SK-N-SH treated with all-trans-retinoic acid at 6 μM for 48 hours (cell line): ENCODE data around the gene CFAP91.

Source experiments
- ATAC-seq: fragments of 200-7000 bp; cut with Tn5 transposase; 3 replicates; pipeline ENCODE4 v1.9.1; 2020; ENCODE audit warnings: mild to moderate bottlenecking, moderate library complexity
- ARNTL ChIP-seq: fragments of 450-650 bp; formaldehyde crosslinking; IDR thresholded peaks from 2 replicates; pipeline ENCODE4 v1.5.0; 2020; ENCODE audit warnings: low read depth, mild to moderate bottlenecking, moderate library complexity, borderline replicate concordance
- CSDC2 ChIP-seq: fragments of 250-450 bp; sonication (Bioruptor Pico); IDR thresholded peaks from 2 replicates; pipeline ENCODE4 v1.5.0; 2020; ENCODE audit warnings: mild to moderate bottlenecking, moderate library complexity
- CSRNP3 ChIP-seq: fragments of 250-450 bp; sonication (Bioruptor Pico); IDR thresholded peaks from 2 replicates; pipeline ENCODE4 v1.5.1; 2021; ENCODE audit warnings: mild to moderate bottlenecking, moderate library complexity
- ESRRG ChIP-seq: fragments of 250-450 bp; sonication (Bioruptor Pico); IDR thresholded peaks from 2 replicates; pipeline ENCODE4 v1.6.1; 2021; ENCODE audit warnings: mild to moderate bottlenecking
- GLIS3 ChIP-seq: fragments of 250-450 bp; sonication (Bioruptor Pico); IDR thresholded peaks from 2 replicates; pipeline ENCODE4 v1.5.0; 2020; ENCODE audit warnings: mild to moderate bottlenecking, moderate library complexity
- ISL1 ChIP-seq: fragments of 250-450 bp; sonication (Bioruptor Pico); IDR thresholded peaks from 2 replicates; pipeline ENCODE4 v2.1.2; 2022; ENCODE audit warnings: mild to moderate bottlenecking, moderate library complexity
- OSR1 ChIP-seq: fragments of 250-450 bp; sonication (Bioruptor Pico); IDR thresholded peaks from 2 replicates; pipeline ENCODE4 v1.8.0; 2022; ENCODE audit warnings: moderate library complexity, mild to moderate bottlenecking, inconsistent platforms
- PPARA ChIP-seq: fragments of 250-450 bp; sonication (Bioruptor Pico); IDR thresholded peaks from 2 replicates; pipeline ENCODE4 v1.5.0; 2020; ENCODE audit warnings: mild to moderate bottlenecking, borderline replicate concordance
- RARB ChIP-seq: fragments of 250-450 bp; sonication (Bioruptor Pico); IDR thresholded peaks from 2 replicates; pipeline ENCODE4 v1.8.0; 2021; ENCODE audit warnings: mild to moderate bottlenecking, moderate library complexity
- SNAI2 ChIP-seq: fragments of 250-450 bp; sonication (Bioruptor Pico); IDR thresholded peaks from 2 replicates; pipeline ENCODE4 v1.5.0; 2020; ENCODE audit warnings: mild to moderate bottlenecking, moderate library complexity
- TCF4 ChIP-seq: fragments of 250-450 bp; sonication (Bioruptor Pico); IDR thresholded peaks from 2 replicates; pipeline ENCODE4 v1.8.0; 2021; ENCODE audit warnings: mild to moderate bottlenecking, moderate library complexity, borderline replicate concordance
- TOX ChIP-seq: fragments of 250-450 bp; sonication (Bioruptor Pico); IDR thresholded peaks from 2 replicates; pipeline ENCODE4 v1.8.0; 2021; ENCODE audit warnings: mild to moderate bottlenecking, moderate library complexity, borderline replicate concordance
- ZFP30 ChIP-seq: fragments of 450-650 bp; formaldehyde crosslinking; IDR thresholded peaks from 2 replicates; pipeline ENCODE4 v1.5.0; 2022; ENCODE audit warnings: mild to moderate bottlenecking, moderate library complexity
- ZNF565 ChIP-seq: fragments of 450-650 bp; formaldehyde crosslinking; conservative IDR thresholded peaks from 2 replicates; pipeline ENCODE4 v1.5.0; 2020; ENCODE audit warnings: low read depth, mild to moderate bottlenecking, moderate library complexity
- ZNF8 ChIP-seq: fragments of 450-650 bp; formaldehyde crosslinking; IDR thresholded peaks from 2 replicates; pipeline ENCODE4 v1.5.0; 2020; ENCODE audit warnings: mild to moderate bottlenecking, moderate library complexity
- TF ChIP-seq, protein P1 (sequence below): fragments of 250-450 bp; sonication (Bioruptor Pico); IDR thresholded peaks from 2 replicates; pipeline ENCODE4 v1.5.0; 2020; ENCODE audit warnings: mild to moderate bottlenecking, moderate library complexity
- TF ChIP-seq, protein P2 (sequence below): fragments of 250-450 bp; sonication (Bioruptor Pico); IDR thresholded peaks from 2 replicates; pipeline ENCODE4 v1.8.0; 2021; ENCODE audit warnings: low read depth, mild to moderate bottlenecking, moderate library complexity, borderline replicate concordance
- TF ChIP-seq, protein P3 (sequence below): fragments of 250-450 bp; sonication (Bioruptor Pico); IDR thresholded peaks from 2 replicates; pipeline ENCODE4 v1.5.1; 2020; ENCODE audit warnings: low read depth, mild to moderate bottlenecking, moderate library complexity
- TF ChIP-seq, protein P4 (sequence below): fragments of 250-450 bp; sonication (Bioruptor Pico); IDR thresholded peaks from 2 replicates; pipeline ENCODE4 v1.8.0; 2020; ENCODE audit warnings: mild to moderate bottlenecking, moderate library complexity, borderline replicate concordance

CFAP91 gene

DNA sequence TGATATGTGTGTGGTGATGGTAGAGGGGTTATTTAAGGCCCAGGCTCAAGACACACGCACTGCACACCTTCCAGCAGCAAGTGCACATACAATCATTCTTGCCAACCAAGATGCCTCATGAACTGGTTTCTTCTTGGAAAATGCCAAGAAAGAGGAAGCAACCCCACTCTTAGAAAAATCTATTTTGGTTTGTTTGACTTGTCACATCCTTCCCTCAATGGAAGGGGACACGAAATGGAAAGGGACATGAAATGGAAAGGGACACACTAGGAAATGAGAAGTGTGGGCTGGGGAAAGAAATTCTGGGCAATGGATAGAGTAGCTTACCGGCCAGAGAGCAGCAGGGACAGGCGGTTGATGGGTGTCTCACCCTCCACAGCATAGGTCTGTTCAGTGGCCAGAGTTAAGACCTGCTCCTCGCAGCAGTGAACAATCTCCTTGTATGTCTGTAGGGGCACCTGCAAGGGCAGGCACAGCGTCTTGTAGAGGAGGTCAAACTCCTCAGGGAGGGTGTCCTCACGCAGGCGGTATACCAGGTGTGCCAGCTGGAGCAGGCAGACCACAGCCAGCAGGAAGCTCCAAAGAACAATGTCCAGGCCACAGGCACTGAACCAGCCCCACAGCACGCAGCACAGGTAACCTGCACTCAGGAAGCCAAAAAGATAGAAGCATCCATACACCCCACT, 43.1 kb upstream of the CFAP91 start (continued):
- TF ChIP-seq, protein P1, sequence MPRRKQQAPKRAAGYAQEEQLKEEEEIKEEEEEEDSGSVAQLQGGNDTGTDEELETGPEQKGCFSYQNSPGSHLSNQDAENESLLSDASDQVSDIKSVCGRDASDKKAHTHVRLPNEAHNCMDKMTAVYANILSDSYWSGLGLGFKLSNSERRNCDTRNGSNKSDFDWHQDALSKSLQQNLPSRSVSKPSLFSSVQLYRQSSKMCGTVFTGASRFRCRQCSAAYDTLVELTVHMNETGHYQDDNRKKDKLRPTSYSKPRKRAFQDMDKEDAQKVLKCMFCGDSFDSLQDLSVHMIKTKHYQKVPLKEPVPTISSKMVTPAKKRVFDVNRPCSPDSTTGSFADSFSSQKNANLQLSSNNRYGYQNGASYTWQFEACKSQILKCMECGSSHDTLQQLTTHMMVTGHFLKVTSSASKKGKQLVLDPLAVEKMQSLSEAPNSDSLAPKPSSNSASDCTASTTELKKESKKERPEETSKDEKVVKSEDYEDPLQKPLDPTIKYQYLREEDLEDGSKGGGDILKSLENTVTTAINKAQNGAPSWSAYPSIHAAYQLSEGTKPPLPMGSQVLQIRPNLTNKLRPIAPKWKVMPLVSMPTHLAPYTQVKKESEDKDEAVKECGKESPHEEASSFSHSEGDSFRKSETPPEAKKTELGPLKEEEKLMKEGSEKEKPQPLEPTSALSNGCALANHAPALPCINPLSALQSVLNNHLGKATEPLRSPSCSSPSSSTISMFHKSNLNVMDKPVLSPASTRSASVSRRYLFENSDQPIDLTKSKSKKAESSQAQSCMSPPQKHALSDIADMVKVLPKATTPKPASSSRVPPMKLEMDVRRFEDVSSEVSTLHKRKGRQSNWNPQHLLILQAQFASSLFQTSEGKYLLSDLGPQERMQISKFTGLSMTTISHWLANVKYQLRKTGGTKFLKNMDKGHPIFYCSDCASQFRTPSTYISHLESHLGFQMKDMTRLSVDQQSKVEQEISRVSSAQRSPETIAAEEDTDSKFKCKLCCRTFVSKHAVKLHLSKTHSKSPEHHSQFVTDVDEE (CRISPR knock-in tag): no peak
- TF ChIP-seq CSRNP3 (CRISPR knock-in tag): no peak
- TF ChIP-seq ESRRG (CRISPR knock-in tag): no peak; the same call in 1 of the 2 replicates

GRCh38 chr3:119660474-119661440, 42.1 kb upstream of the CFAP91 start, which contains the start of gene POPDC2:
Gene POPDC2, minus strand, starts transcription at chr3:119660589. Its CDS starts 166 bp downstream, at chr3:119660423.
- no peak for TF ChIP-seq ARNTL (CRISPR knock-in tag)
- peak; percentile 72; the same call in 1 of the 2 replicates for TF ChIP-seq SNAI2 (CRISPR knock-in tag)
- TF ChIP-seq, protein P1 (CRISPR knock-in tag): peak; percentile 95
- peak; percentile 99 for TF ChIP-seq ISL1 (CRISPR knock-in tag)
- peak; percentile 87 for TF ChIP-seq CSRNP3 (CRISPR knock-in tag)
- TF ChIP-seq ZFP30 (CRISPR knock-in tag): peak; percentile 34; the same call in 1 of the 2 replicates
- TF ChIP-seq, protein P2, sequence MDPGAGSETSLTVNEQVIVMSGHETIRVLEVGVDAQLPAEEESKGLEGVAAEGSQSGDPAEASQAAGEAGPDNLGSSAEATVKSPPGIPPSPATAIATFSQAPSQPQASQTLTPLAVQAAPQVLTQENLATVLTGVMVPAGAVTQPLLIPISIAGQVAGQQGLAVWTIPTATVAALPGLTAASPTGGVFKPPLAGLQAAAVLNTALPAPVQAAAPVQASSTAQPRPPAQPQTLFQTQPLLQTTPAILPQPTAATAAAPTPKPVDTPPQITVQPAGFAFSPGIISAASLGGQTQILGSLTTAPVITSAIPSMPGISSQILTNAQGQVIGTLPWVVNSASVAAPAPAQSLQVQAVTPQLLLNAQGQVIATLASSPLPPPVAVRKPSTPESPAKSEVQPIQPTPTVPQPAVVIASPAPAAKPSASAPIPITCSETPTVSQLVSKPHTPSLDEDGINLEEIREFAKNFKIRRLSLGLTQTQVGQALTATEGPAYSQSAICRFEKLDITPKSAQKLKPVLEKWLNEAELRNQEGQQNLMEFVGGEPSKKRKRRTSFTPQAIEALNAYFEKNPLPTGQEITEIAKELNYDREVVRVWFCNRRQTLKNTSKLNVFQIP: peak; percentile 22; the same call in 1 of the 2 replicates
- no peak for TF ChIP-seq PPARA
- peak; percentile 80; the same call in 1 of the 2 replicates for TF ChIP-seq ESRRG (CRISPR knock-in tag)
- no peak; the same call in 1 of the 2 replicates for TF ChIP-seq ZNF8 (CRISPR knock-in tag)
- TF ChIP-seq, protein P3, sequence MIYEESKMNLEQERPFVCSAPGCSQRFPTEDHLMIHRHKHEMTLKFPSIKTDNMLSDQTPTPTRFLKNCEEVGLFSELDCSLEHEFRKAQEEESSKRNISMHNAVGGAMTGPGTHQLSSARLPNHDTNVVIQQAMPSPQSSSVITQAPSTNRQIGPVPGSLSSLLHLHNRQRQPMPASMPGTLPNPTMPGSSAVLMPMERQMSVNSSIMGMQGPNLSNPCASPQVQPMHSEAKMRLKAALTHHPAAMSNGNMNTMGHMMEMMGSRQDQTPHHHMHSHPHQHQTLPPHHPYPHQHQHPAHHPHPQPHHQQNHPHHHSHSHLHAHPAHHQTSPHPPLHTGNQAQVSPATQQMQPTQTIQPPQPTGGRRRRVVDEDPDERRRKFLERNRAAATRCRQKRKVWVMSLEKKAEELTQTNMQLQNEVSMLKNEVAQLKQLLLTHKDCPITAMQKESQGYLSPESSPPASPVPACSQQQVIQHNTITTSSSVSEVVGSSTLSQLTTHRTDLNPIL (CRISPR knock-in tag): peak; percentile 85
- TF ChIP-seq ZNF565 (CRISPR knock-in tag): no peak
- TF ChIP-seq CSDC2 (CRISPR knock-in tag): peak; percentile 90
- peak; percentile 96 for TF ChIP-seq TCF4
- TF ChIP-seq GLIS3: peak; percentile 94; the same call in 1 of the 2 replicates
- TF ChIP-seq TOX (CRISPR knock-in tag): no peak; the same call in 1 of the 2 replicates
- TF ChIP-seq OSR1 (CRISPR knock-in tag): 0 out of 2 replicates have a peak, but pooled peaks have one; percentile 37
- TF ChIP-seq, protein P4, sequence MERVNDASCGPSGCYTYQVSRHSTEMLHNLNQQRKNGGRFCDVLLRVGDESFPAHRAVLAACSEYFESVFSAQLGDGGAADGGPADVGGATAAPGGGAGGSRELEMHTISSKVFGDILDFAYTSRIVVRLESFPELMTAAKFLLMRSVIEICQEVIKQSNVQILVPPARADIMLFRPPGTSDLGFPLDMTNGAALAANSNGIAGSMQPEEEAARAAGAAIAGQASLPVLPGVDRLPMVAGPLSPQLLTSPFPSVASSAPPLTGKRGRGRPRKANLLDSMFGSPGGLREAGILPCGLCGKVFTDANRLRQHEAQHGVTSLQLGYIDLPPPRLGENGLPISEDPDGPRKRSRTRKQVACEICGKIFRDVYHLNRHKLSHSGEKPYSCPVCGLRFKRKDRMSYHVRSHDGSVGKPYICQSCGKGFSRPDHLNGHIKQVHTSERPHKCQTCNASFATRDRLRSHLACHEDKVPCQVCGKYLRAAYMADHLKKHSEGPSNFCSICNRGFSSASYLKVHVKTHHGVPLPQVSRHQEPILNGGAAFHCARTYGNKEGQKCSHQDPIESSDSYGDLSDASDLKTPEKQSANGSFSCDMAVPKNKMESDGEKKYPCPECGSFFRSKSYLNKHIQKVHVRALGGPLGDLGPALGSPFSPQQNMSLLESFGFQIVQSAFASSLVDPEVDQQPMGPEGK: no peak
- TF ChIP-seq RARB (CRISPR knock-in tag): peak; percentile 59; the same call in 1 of the 2 replicates
- TF ChIP-seq, all 23 proteins: peak for 13
- ATAC-seq: peak; percentile 65
